Activated CD4-positive, CD25-positive, alpha-beta regulatory T cell treated with anti-CD3 and anti-CD28 coated beads, Interleukin-2, amount 50 U/mL, for 72 hours (primary cell): Measurements from ENCODE around the gene FOXN3.
"Not testable (repeated sequence)": the region's sequence is repeated elsewhere in the genome, so short reads cannot be mapped to it uniquely, and the experiment has no call there.

Source experiments
- DNase-seq: peaks from one replicate; pipeline ENCODE4 v3.0.0; 2021

FOXN3 gene

GRCh38 chr14:89215114-89215513 is 201.9 kb downstream of the FOXN3 start:
- no peak for DNase-seq

- DNase-seq = no peak
Measured at GRCh38 chr14:89214221-89214965, 202.6 kb downstream of the FOXN3 start.

- DNase-seq = no peak
Measured at GRCh38 chr14:89212386-89213235, 204.4 kb downstream of the FOXN3 start.

- DNase-seq = no peak
Measured at GRCh38 chr14:89209558-89209957, 207.5 kb downstream of the FOXN3 start.

GRCh38 chr14:89207925-89208328 is 209.1 kb downstream of the FOXN3 start:
- DNase-seq = no peak

GRCh38 chr14:89206389-89207031 is 210.5 kb downstream of the FOXN3 start:
- no peak for DNase-seq

- DNase-seq = no peak
Measured at GRCh38 chr14:89205137-89205740, 211.8 kb downstream of the FOXN3 start.

- DNase-seq = no peak
Measured at GRCh38 chr14:89202413-89203190, 214.4 kb downstream of the FOXN3 start.

GRCh38 chr14:89201645-89202044 is 215.4 kb downstream of the FOXN3 start:
- DNase-seq = no peak

- not testable (repeated sequence) for DNase-seq
Measured at GRCh38 chr14:89199357-89199756, 217.7 kb downstream of the FOXN3 start.

- DNase-seq = no peak
Measured at GRCh38 chr14:89198544-89199329, 218.3 kb downstream of the FOXN3 start.

GRCh38 chr14:89197623-89198022 is 219.4 kb downstream of the FOXN3 start:
- no peak for DNase-seq

GRCh38 chr14:89196545-89196944 is 220.5 kb downstream of the FOXN3 start:
- no peak for DNase-seq

GRCh38 chr14:89194376-89194775 is 222.7 kb downstream of the FOXN3 start:
- DNase-seq = no peak

GRCh38 chr14:89190765-89191513 is 226.1 kb downstream of the FOXN3 start:
- DNase-seq = no peak

- no peak for DNase-seq
Measured at GRCh38 chr14:89188492-89188891, 228.5 kb downstream of the FOXN3 start.

GRCh38 chr14:89187501-89187900 is 229.5 kb downstream of the FOXN3 start:
- DNase-seq = no peak

- no peak for DNase-seq
Measured at GRCh38 chr14:89186856-89187376, 230.1 kb downstream of the FOXN3 start.

GRCh38 chr14:89185919-89186855 is 230.8 kb downstream of the FOXN3 start:
- no peak for DNase-seq
